Adrenal gland (tissue), 12 donors: ENCODE measurements around the gene NQO1. TPM values are rescaled to one million over a fixed set of nuclear protein-coding genes. Genes with fewer than 3 reads are reported as not detected.
A peak's percentile ranks its signal among the peaks of the same experiment; 100 is the strongest.

Source experiments
- DNase-seq, 7 donors: peaks; one replicate each; pipeline ENCODE4 v3.0.0-alpha.2; 2019 to 2020
- H3K27ac ChIP-seq, 5 donors: fragments of 200-600 bp; sonication (generic) in 4 of 5; 1 replicate in 3 of 5; 2 replicates in 2 of 5; pipeline versions ENCODE4 v1.5.1 to v1.8.0; 2016 to 2020; ENCODE audit warnings: mild to moderate bottlenecking in 1 of 5
- H3K27me3 ChIP-seq: fragments of 200-600 bp; 2 replicates; pipeline ENCODE4 v1.8.0; 2021
- H3K36me3 ChIP-seq, 2 donors: fragments of 200-600 bp; replicated peaks in 1 of 2; 1 replicate in 1 of 2; 2 replicates in 1 of 2; pipeline versions ENCODE4 v1.5.1 to v1.8.0; 2018 to 2022
- H3K4me1 ChIP-seq, 2 donors: fragments of 200-600 bp; replicated peaks in 1 of 2; 1 replicate in 1 of 2; 2 replicates in 1 of 2; pipeline versions ENCODE4 v1.5.1 to v1.8.0; 2018 to 2021
- H3K4me3 ChIP-seq, 4 donors: fragments of 200-600 bp; sonication (generic) in 3 of 4; one replicate each; pipeline ENCODE4 v1.5.1; 2016 to 2018
- H3K9me3 ChIP-seq, 3 donors: fragments of 200-600 bp; sonication (generic) in 1 of 3; replicated peaks in 1 of 3; 1 replicate in 2 of 3; 2 replicates in 1 of 3; pipeline versions ENCODE4 v1.5.1 to v1.8.0; 2016 to 2021
- POLR2A ChIP-seq, 2 donors: fragments of 450-650 bp; IDR thresholded peaks; one replicate each; pipeline ENCODE4 v1.6.1; 2017; ENCODE audit warnings: antibody characterized with exemption in 2 of 2, mild to moderate bottlenecking in 2 of 2, moderate library complexity in 1 of 2
- WGBS, 4 donors: extraction: QIAGEN DNeasy Blood & Tissue Kit in 2 of 4; methylation state at CpG; one replicate each; pipeline versions ENCODE4 v1.1.5 to v1.1.7; 2013 to 2017; 5-methylcytosine and 5-hydroxymethylcytosine counted together
- intact Hi-C, 2 donors: fragments of 100-400 bp; cut with DNase I; formaldehyde crosslinking; loops; one replicate each; pipeline versions ENCODE4 v1.14.1 to v1.15.0; 2022 to 2023
- polyA plus RNA-seq, 3 donors: library from polyadenylated mRNA; stranded (reverse); fragments of 200-250 nt in 2 of 3; fragments of 350-450 nt in 1 of 3; fragmentation: Illumina TruSeq in 1 of 3; extraction: RNeasy Lipid Tissue Mini Kit (QIAGEN cat#74804) in 1 of 3; gene quantifications; one replicate each; pipeline ENCODE4 v1.2.3, GENCODE V29; 2013 to 2014
- total RNA-seq, 9 donors: library from RNA; depleted of rRNA in 4 of 9; stranded (reverse); fragments of >200 nt in 4 of 9; fragments of 120-200 nt in 1 of 9; fragmentation: NEBNext Ultra II Directional in 1 of 9; extraction: Animal tissue kit (Norgen Biotek cat#: 25700) in 1 of 9; gene quantifications; one replicate each; pipeline versions ENCODE4 v1.1.0 to v1.2.4, GENCODE V29; 2013 to 2023
- TF ChIP-seq, protein P1 (sequence below), 6 experiments: fragments of 450-650 bp in 4 of 6; fragments of 200-600 bp in 2 of 6; sonication (generic) in 1 of 6; IDR thresholded peaks; 1 replicate in 5 of 6; 2 replicates in 1 of 6; pipeline versions ENCODE4 v1.5.1 to v1.8.0; 2016 to 2021; ENCODE audit warnings: antibody characterized with exemption in 6 of 6, mild to moderate bottlenecking in 2 of 6, moderate library complexity in 1 of 6
- donor health status: healthy with polysubstance abuse.
- donor health status: Bipolar disorder and iron deficiency.
- donor health status: DM: yes; HTN: yes; CAD: no.
- donor health status: DM: no; HTN: no; CAD: no.
- donor health status: DM: no; HTN: no; CAD: no.
- donor health status: DM: yes; HTN: yes; CAD: no.

NQO1 gene
- total and polyA plus RNA-seq, 12 donors, result 22.0 to 226 (median 98.0) TPM

DNA sequence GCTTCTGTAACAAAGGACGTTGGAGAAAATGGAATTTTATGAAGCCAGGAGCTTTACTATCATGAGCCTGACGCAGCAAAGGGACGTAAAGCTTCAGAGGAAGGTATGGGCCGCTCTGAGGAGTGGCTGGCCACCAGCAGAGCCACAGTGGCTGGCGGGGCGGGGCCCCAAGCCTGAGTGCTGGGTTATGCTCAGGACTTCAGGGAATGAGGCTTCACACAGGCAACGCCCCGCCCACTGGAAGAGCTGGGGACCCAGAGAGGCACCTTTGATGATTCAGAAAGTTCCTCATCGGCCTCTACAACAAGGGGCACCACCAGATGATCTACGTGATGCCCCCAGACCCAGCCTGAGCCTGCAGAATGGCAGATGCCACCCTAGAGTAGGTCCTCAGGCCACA is 19.6 kb upstream of the NQO1 start:
- DNase-seq, result no peak
- H3K4me3 ChIP-seq, result no peak overlapping the region
- H3K9me3 ChIP-seq, result no peaks in the 10 kb centered on the region
- H3K27me3 ChIP-seq, result no peaks in the 10 kb centered on the region
- 82 to 94% (median 84%) methylated on average over 8 to 10 of the region's 10 CpGs for WGBS, 4 donors
- TF ChIP-seq POLR2A (IDR thresholded peaks at IDR 0.05), result no peak
- TF ChIP-seq, protein P1, sequence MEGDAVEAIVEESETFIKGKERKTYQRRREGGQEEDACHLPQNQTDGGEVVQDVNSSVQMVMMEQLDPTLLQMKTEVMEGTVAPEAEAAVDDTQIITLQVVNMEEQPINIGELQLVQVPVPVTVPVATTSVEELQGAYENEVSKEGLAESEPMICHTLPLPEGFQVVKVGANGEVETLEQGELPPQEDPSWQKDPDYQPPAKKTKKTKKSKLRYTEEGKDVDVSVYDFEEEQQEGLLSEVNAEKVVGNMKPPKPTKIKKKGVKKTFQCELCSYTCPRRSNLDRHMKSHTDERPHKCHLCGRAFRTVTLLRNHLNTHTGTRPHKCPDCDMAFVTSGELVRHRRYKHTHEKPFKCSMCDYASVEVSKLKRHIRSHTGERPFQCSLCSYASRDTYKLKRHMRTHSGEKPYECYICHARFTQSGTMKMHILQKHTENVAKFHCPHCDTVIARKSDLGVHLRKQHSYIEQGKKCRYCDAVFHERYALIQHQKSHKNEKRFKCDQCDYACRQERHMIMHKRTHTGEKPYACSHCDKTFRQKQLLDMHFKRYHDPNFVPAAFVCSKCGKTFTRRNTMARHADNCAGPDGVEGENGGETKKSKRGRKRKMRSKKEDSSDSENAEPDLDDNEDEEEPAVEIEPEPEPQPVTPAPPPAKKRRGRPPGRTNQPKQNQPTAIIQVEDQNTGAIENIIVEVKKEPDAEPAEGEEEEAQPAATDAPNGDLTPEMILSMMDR (IDR thresholded peaks at IDR 0.05), result no peak
- peak overlapping the region in 2 of 5 donors; percentile 52 to 70 for H3K27ac ChIP-seq
- peaks cover 0 to 93% of the 10 kb centered on the region in 2 donors for H3K36me3 ChIP-seq
- intact Hi-C loops, result no loop called here
- H3K4me1 ChIP-seq, result peaks cover 28 to 43% of the 10 kb centered on the region in 2 donors

- H3K27ac ChIP-seq, result peak overlapping the region in 1 of 5 donors; percentile 70
- no peaks in the 10 kb centered on the region for H3K9me3 ChIP-seq
- peaks cover 0 to 92% of the 10 kb centered on the region in 2 donors for H3K36me3 ChIP-seq
- H3K27me3 ChIP-seq, result no peaks in the 10 kb centered on the region
- TF ChIP-seq, protein P1 (IDR thresholded peaks at IDR 0.05), result no peak
- no peak for TF ChIP-seq POLR2A (IDR thresholded peaks at IDR 0.05)
- no peak for DNase-seq
- WGBS, 4 donors, result 81 to 93% (median 91%) methylated on average over 11 of the region's 11 CpGs
- intact Hi-C loops, result no loop called here
- H3K4me1 ChIP-seq, result peaks cover 31 to 44% of the 10 kb centered on the region in 2 donors
- no peak overlapping the region for H3K4me3 ChIP-seq
These were observed 18.9 kb upstream of the NQO1 start for GRCh38 chr16:69745232-69745612.

- TF ChIP-seq, protein P1 (IDR thresholded peaks at IDR 0.05), result no peak
- TF ChIP-seq POLR2A (IDR thresholded peaks at IDR 0.05), result no peak
- H3K36me3 ChIP-seq, result peaks cover 0 to 92% of the 10 kb centered on the region in 2 donors
- no peaks in the 10 kb centered on the region for H3K9me3 ChIP-seq
- intact Hi-C loops, result no loop called here
- no peak for DNase-seq
- 93 to 95% (median 94%) methylated on average over 31 to 35 of the region's 35 CpGs for WGBS, 4 donors
- no peak overlapping the region for H3K4me3 ChIP-seq
- H3K27ac ChIP-seq, result no peak overlapping the region
- peaks cover 31 to 46% of the 10 kb centered on the region in 2 donors for H3K4me1 ChIP-seq
- no peaks in the 10 kb centered on the region for H3K27me3 ChIP-seq
These were observed 18.2 kb upstream of the NQO1 start for GRCh38 chr16:69744363-69745231.

- Histone ChIP-seq H3K27me3 (no peaks in the 10 kb centered on the region), H3K4me3 (no peak overlapping the region), H3K27ac (peak overlapping the region in 3 of 5 donors; percentile 75 to 86 (median 80)), H3K4me1 (peaks cover 27 to 42% of the 10 kb centered on the region in 2 donors), H3K9me3 (no peaks in the 10 kb centered on the region), H3K36me3 (peaks cover 0 to 70% of the 10 kb centered on the region in 2 donors)
- peak; percentile 80 to 95 (median 92) for DNase-seq
- TF ChIP-seq, protein P1 (IDR thresholded peaks at IDR 0.05), result no peak
- no peak for TF ChIP-seq POLR2A (IDR thresholded peaks at IDR 0.05)
- intact Hi-C loops, result no loop called here
- 71 to 76% (median 73%) methylated on average over 32 to 41 of the region's 41 CpGs for WGBS, 4 donors
These were observed 15.9 kb upstream of the NQO1 start for GRCh38 chr16:69741951-69742904.
